ENCODE measurements around the gene GHR.

- TF ChIP-seq CTCF (IDR thresholded peaks at IDR 0.05; ENCODE audit: borderline replicate concordance, extremely low read depth, low read length, poor library complexity, severe bottlenecking): peak; percentile 48
- TF ChIP-seq EZH2 (IDR thresholded peaks at IDR 0.05; ENCODE audit: borderline replicate concordance, low read depth, low read length, severe bottlenecking): no peak
These were observed 322.2 kb downstream of the GHR start for GRCh38 chr5:42745426-42745825.

Data from DND-41 (cell line).